GM23338 (cell line): ENCODE results near the gene FSTL3. TPM values are rescaled to one million over a fixed set of nuclear protein-coding genes. Genes with fewer than 3 reads are reported as not detected.

Experiments used
- ATAC-seq: fragments of 200-7000 bp; cut with Tn5 transposase; 3 replicates; pipeline ENCODE4 v1.9.1; 2020
- DNase-seq: peaks from one replicate; pipeline ENCODE4 v3.0.0-alpha.2; 2015; ENCODE audit warnings: low spot score
- H2AFZ ChIP-seq: fragments of 200-600 bp; sonication (generic); 2 replicates; pipeline ENCODE4 v1.8.0; 2016; ENCODE audit warnings: antibody characterized with exemption, mild to moderate bottlenecking, moderate library complexity
- H3F3A ChIP-seq: fragments of 200-600 bp; sonication (generic); replicated peaks from 2 replicates; pipeline ENCODE4 v1.8.0; 2017; ENCODE audit warnings: antibody characterized with exemption, mixed run types, low read depth
- H3K27ac ChIP-seq: fragments of 200-600 bp; sonication (generic); 2 replicates; pipeline ENCODE4 v1.6.1; 2016; ENCODE audit warnings: low read depth
- H3K27me3 ChIP-seq: fragments of 200-600 bp; sonication (generic); 2 replicates; pipeline ENCODE4 v1.8.0; 2016; ENCODE audit warnings: mild to moderate bottlenecking, mixed run types, moderate library complexity; ENCODE audit not compliant: insufficient read depth
- H3K36me3 ChIP-seq: fragments of 200-600 bp; sonication (generic); 2 replicates; pipeline ENCODE4 v1.8.0; 2016; ENCODE audit warnings: mild to moderate bottlenecking; ENCODE audit not compliant: insufficient read depth
- H3K4me1 ChIP-seq: fragments of 200-600 bp; sonication (generic); 2 replicates; pipeline ENCODE4 v1.8.0; 2016; ENCODE audit warnings: mild to moderate bottlenecking, moderate library complexity; ENCODE audit not compliant: insufficient read depth
- H3K4me2 ChIP-seq: fragments of 200-600 bp; sonication (generic); 2 replicates; pipeline ENCODE4 v1.7.1; 2017; ENCODE audit warnings: mixed run types
- H3K4me3 ChIP-seq: fragments of 200-600 bp; sonication (generic); 2 replicates; pipeline ENCODE4 v1.6.1; 2016; ENCODE audit warnings: mixed run types
- H3K79me2 ChIP-seq: fragments of 200-600 bp; sonication (generic); replicated peaks from 2 replicates; pipeline ENCODE4 v1.8.0; 2017; ENCODE audit warnings: mild to moderate bottlenecking; ENCODE audit not compliant: insufficient read depth
- H3K9me2 ChIP-seq: fragments of 200-600 bp; sonication (generic); 2 replicates; pipeline ENCODE4 v1.8.0; 2017; ENCODE audit not compliant: insufficient read depth
- H4K20me1 ChIP-seq: fragments of 200-600 bp; sonication (generic); replicated peaks from 2 replicates; pipeline ENCODE4 v1.8.0; 2017; ENCODE audit warnings: mild to moderate bottlenecking; ENCODE audit not compliant: insufficient read depth
- H3K27ac Mint-ChIP-seq: 2 replicates; pipeline ENCODE4 v1.8.0; 2020; ENCODE audit warnings: inconsistent platforms, mild to moderate bottlenecking, moderate library complexity, mixed read lengths
- H3K27me3 Mint-ChIP-seq: 3 replicates; pipeline ENCODE4 v1.8.0; 2022; ENCODE audit warnings: low read depth, mild to moderate bottlenecking, moderate library complexity, mixed read lengths, inconsistent platforms; ENCODE audit not compliant: insufficient read depth, poor library complexity
- H3K36me3 Mint-ChIP-seq: 3 replicates; pipeline ENCODE4 v1.8.0; 2021; ENCODE audit warnings: low read depth, mild to moderate bottlenecking, inconsistent platforms, moderate library complexity, mixed read lengths
- H3K4me1 Mint-ChIP-seq: 3 replicates; pipeline ENCODE4 v1.8.0; 2020; ENCODE audit warnings: mild to moderate bottlenecking, inconsistent platforms, mixed read lengths
- H3K4me3 Mint-ChIP-seq: 3 replicates; pipeline ENCODE4 v1.8.0; 2021; ENCODE audit warnings: moderate library complexity, mild to moderate bottlenecking, inconsistent platforms, mixed read lengths
- H3K9me3 Mint-ChIP-seq: 3 replicates; pipeline ENCODE4 v1.8.0; 2020; ENCODE audit warnings: moderate library complexity, mild to moderate bottlenecking, inconsistent platforms, mixed read lengths
- CTCF ChIP-seq, 2 experiments: fragments of 200-600 bp in 1 of 2; sonication (generic) in 1 of 2; conservative IDR thresholded peaks; 2 replicates each; pipeline versions ENCODE4 v1.5.1 to v1.6.1; 2016 to 2017; ENCODE audit warnings: antibody characterized with exemption in 2 of 2, low read depth in 2 of 2, mild to moderate bottlenecking in 2 of 2, moderate library complexity in 1 of 2
- ETS1 ChIP-seq: IDR thresholded peaks from 2 replicates; pipeline ENCODE4 v1.6.1; 2016; ENCODE audit warnings: antibody characterized with exemption
- EZH2phosphoT487 ChIP-seq: fragments of 200-600 bp; sonication (generic); IDR thresholded peaks from one replicate; pipeline ENCODE4 v1.8.1; 2018; ENCODE audit warnings: antibody characterized with exemption; ENCODE audit not compliant: unreplicated experiment
- REST ChIP-seq: IDR thresholded peaks from one replicate; pipeline ENCODE4 v1.6.1; 2018; ENCODE audit warnings: antibody characterized with exemption; ENCODE audit not compliant: unreplicated experiment
- STAT1 ChIP-seq: IDR thresholded peaks from one replicate; pipeline ENCODE4 v1.6.1; 2016; ENCODE audit warnings: antibody characterized with exemption; ENCODE audit not compliant: unreplicated experiment
- polyA plus RNA-seq: library from polyadenylated mRNA; unstranded; fragments of >200 nt; fragmentation: Nextera tagmentation; extraction: Ambion mirVana; gene quantifications from 2 replicates; pipeline ENCODE4 v1.2.1, GENCODE V29; 2016
- total RNA-seq: library from RNA; depleted of rRNA; stranded (reverse); fragments of >200 nt; shearing (Covaris generic); gene quantifications from 2 replicates; pipeline ENCODE4 v1.2.3, GENCODE V29; 2014

FSTL3 gene
- total and polyA plus RNA-seq, 2 experiments from 2014 or later: 3.1 to 10.1 TPM

- H4K20me1 ChIP-seq: peaks cover 27% of the 10 kb centered on the region
- ATAC-seq: no peak
- H3K27me3 Mint-ChIP-seq: peaks cover 8% of the 10 kb centered on the region
- peaks cover 3% of the 10 kb centered on the region; the same call in 1 of the 2 replicates for H3F3A ChIP-seq
- TF ChIP-seq ETS1: no peak
- TF ChIP-seq EZH2phosphoT487: no peak
- no peak for TF ChIP-seq STAT1
- peaks cover 63% of the 10 kb centered on the region for H3K79me2 ChIP-seq
- DNase-seq: no peak
- no peaks in the 10 kb centered on the region for H3K9me3 Mint-ChIP-seq
- H3K4me2 ChIP-seq: no peak overlapping the region
- H2AFZ ChIP-seq: no peak overlapping the region
- H3K36me3 ChIP-seq: no peaks in the 10 kb centered on the region
- H3K4me1 Mint-ChIP-seq: no peaks in the 10 kb centered on the region; the same call in 2 of the 3 replicates
- peaks cover 25% of the 10 kb centered on the region for H3K36me3 Mint-ChIP-seq
- H3K9me2 ChIP-seq: no peaks in the 10 kb centered on the region
- no peaks in the 10 kb centered on the region for H3K4me1 ChIP-seq
- no peak overlapping the region for H3K4me3 ChIP-seq
- no peak overlapping the region for H3K27ac ChIP-seq
- no peak overlapping the region for H3K27ac Mint-ChIP-seq
- H3K4me3 Mint-ChIP-seq: no peak overlapping the region
- no peaks in the 10 kb centered on the region for H3K27me3 ChIP-seq
Measured at GRCh38 chr19:653425-653824, 22.8 kb upstream of the FSTL3 start.

GRCh38 chr19:655691-656090 lies 20.5 kb upstream of the FSTL3 start:
- Mint-ChIP-seq H3K9me3 (no peaks in the 10 kb centered on the region), H3K4me1 (peaks cover 3% of the 10 kb centered on the region; the same call in 2 of the 3 replicates), H3K36me3 (peaks cover 17% of the 10 kb centered on the region), H3K27ac (no peak overlapping the region; the same call in 1 of the 2 replicates), H3K27me3 (peaks cover 7% of the 10 kb centered on the region), H3K4me3 (no peak overlapping the region; the same call in 2 of the 3 replicates)
- H3K9me2 ChIP-seq: no peaks in the 10 kb centered on the region
- H3K27me3 ChIP-seq: no peaks in the 10 kb centered on the region
- peaks cover 3% of the 10 kb centered on the region; the same call in 1 of the 2 replicates for H3F3A ChIP-seq
- no peaks in the 10 kb centered on the region for H3K36me3 ChIP-seq
- no peak overlapping the region for H3K4me3 ChIP-seq
- peaks cover 86% of the 10 kb centered on the region for H3K79me2 ChIP-seq
- H3K4me2 ChIP-seq: no peak overlapping the region
- H4K20me1 ChIP-seq: peaks cover 38% of the 10 kb centered on the region
- ATAC-seq: no peak
- no peaks in the 10 kb centered on the region; the same call in 1 of the 2 replicates for H3K4me1 ChIP-seq
- no peak overlapping the region for H2AFZ ChIP-seq
- H3K27ac ChIP-seq: no peak overlapping the region
- TF ChIP-seq REST (no peak), CTCF (conservative IDR thresholded peaks at IDR 0.05; ENCODE audit: low read depth in 2 of 2) (no peak)
- DNase-seq: no peak
